Amniotic epithelial cell (primary cell): ENCODE measurements around the gene MLLT10.

ENCODE experiments used
- DNase-seq: peaks from one replicate; pipeline ENCODE4 v3.0.0-alpha.2; 2010; ENCODE audit warnings: low read depth

The MLLT10 gene

GRCh38 chr10:21637795-21638194 is 103.8 kb downstream of the MLLT10 start:
- DNase-seq, result no peak

- DNase-seq, result no peak
Observed at GRCh38 chr10:21638681-21639080, 104.6 kb downstream of the MLLT10 start.

GRCh38 chr10:21648040-21648439 is 114.0 kb downstream of the MLLT10 start:
- DNase-seq, result no peak

GRCh38 chr10:21649454-21649872 is 115.4 kb downstream of the MLLT10 start:
- DNase-seq, result peak; percentile 64

GRCh38 chr10:21650353-21650752 is 116.3 kb downstream of the MLLT10 start:
- no peak for DNase-seq

GRCh38 chr10:21655236-21655635 is 121.2 kb downstream of the MLLT10 start:
- DNase-seq, result no peak

- DNase-seq, result no peak
Observed at GRCh38 chr10:21655687-21656086, 121.7 kb downstream of the MLLT10 start.

GRCh38 chr10:21661087-21661486 is 127.1 kb downstream of the MLLT10 start:
- no peak for DNase-seq

- DNase-seq, result no peak
Observed at GRCh38 chr10:21661935-21662334, 127.9 kb downstream of the MLLT10 start.

GRCh38 chr10:21662635-21663034 is 128.6 kb downstream of the MLLT10 start:
- DNase-seq, result no peak

GRCh38 chr10:21668831-21669230 is 134.8 kb downstream of the MLLT10 start:
- no peak for DNase-seq

- DNase-seq, result no peak
Observed at GRCh38 chr10:21670391-21670790, 136.4 kb downstream of the MLLT10 start.

GRCh38 chr10:21673668-21674067 is 139.6 kb downstream of the MLLT10 start:
- no peak for DNase-seq

GRCh38 chr10:21675157-21675796 is 141.2 kb downstream of the MLLT10 start:
- DNase-seq, result peak; percentile 31

GRCh38 chr10:21677551-21677950 is 143.5 kb downstream of the MLLT10 start:
- no peak for DNase-seq

GRCh38 chr10:21681156-21681555 is 147.1 kb downstream of the MLLT10 start:
- DNase-seq, result no peak

- peak; percentile 19 for DNase-seq
Observed at GRCh38 chr10:21687266-21688008, 153.4 kb downstream of the MLLT10 start.

GRCh38 chr10:21688009-21688332 is 153.9 kb downstream of the MLLT10 start:
- no peak for DNase-seq

- no peak for DNase-seq
Observed at GRCh38 chr10:21688870-21689269, 154.8 kb downstream of the MLLT10 start.

- DNase-seq, result no peak
Observed at GRCh38 chr10:21689881-21690280, 155.8 kb downstream of the MLLT10 start.

GRCh38 chr10:21692916-21693315 is 158.9 kb downstream of the MLLT10 start:
- DNase-seq, result no peak

- no peak for DNase-seq
Observed at GRCh38 chr10:21693418-21693817, 159.4 kb downstream of the MLLT10 start.

GRCh38 chr10:21694631-21695030 is 160.6 kb downstream of the MLLT10 start:
- peak; percentile 78 for DNase-seq

- DNase-seq, result no peak
Observed at GRCh38 chr10:21696302-21696701, 162.3 kb downstream of the MLLT10 start.
